ENCODE results near the gene UCP3. TPM values are rescaled to one million over a fixed set of nuclear protein-coding genes. Genes with fewer than 3 reads are reported as not detected.
A peak's percentile ranks its signal among the peaks of the same experiment; 100 is the strongest.

The UCP3 gene
- total and polyA plus RNA-seq, 10 of the 15 experiments (the other 5 are each of a cell fraction or from before 2014, with no cell fraction given): 0.02 to 1.9 (median 0.94) TPM

DNA sequence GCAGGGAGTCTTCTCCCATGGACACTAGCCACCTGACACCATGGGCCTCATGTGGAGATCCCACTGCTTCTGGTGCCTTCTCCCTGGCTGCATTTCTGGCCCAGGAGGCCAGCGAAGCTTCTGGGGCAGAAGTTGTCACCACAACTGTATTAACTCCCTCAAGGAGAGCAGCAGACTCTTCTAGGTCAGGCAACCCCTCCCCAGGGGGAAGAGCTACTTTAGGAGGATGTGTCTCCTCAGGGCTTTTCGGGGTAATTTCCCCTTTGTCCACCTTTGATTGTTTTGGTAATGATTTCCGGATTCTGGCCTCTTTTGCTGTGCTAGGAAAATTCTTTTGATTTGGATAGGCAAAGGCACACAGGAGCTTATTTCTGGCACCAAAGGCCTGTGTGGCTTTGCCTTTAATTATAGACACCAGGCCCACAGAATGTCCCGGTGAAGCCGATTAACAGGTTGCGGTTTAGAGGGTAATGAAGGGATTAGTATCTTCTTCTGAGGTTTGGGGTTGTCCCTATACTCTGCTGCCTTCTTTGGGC is 17.3 kb downstream of the UCP3 start:
- Histone ChIP-seq H3K4me2 (ENCODE audit: control insufficient read depth, insufficient read depth) (peak overlapping the region; percentile 57), H4K20me1 (ENCODE audit: control insufficient read depth, insufficient read depth) (no peaks in the 10 kb centered on the region), H2AFZ (ENCODE audit: control insufficient read depth, low read depth, low read length) (peak overlapping the region; percentile 75), H3K9me3 (replicated peaks; ENCODE audit: control insufficient read depth, insufficient read depth, low read length) (no peaks in the 10 kb centered on the region), H3K4me3 (no peak overlapping the region), H3K27me3 (replicated peaks in 1 of 2; ENCODE audit: control insufficient read depth in 2 of 2, insufficient read depth in 2 of 2, low read length in 1 of 2) (no peaks in the 10 kb centered on the region), H3K27ac (ENCODE audit: control insufficient read depth, insufficient read depth) (peak overlapping the region; percentile 29), H3K79me2 (ENCODE audit: control insufficient read depth, insufficient read depth, low read length) (no peaks in the 10 kb centered on the region), H3K9ac (ENCODE audit: control insufficient read depth, insufficient read depth, low read length) (peak overlapping the region; percentile 1), H3K4me1 (ENCODE audit: control insufficient read depth, insufficient read depth, low read length) (peaks cover 48% of the 10 kb centered on the region), H3K36me3 (ENCODE audit: control insufficient read depth in 2 of 2, insufficient read depth in 2 of 2, low read length in 1 of 2) (no peaks in the 10 kb centered on the region)
- BruUV-seq (replicated peaks): no TSS peak
- intact Hi-C loops (cut with micrococcal nuclease; ENCODE audit: unreplicated experiment) (loop anchor here (10.0 kb wide), 1 partner anchor 1823 kb away; the partner anchor contains the start of gene UVRAG), in situ Hi-C loops (cut with MboI) (no loop called here)
- ATAC-seq: peak; percentile 75
- ChIA-PET SMC1A (ENCODE audit: uncharacterized antibody, unreplicated experiment) (interaction anchor here (0.6 to 3.9 kb wide), 6 partner anchors 9 to 178 kb away, joined by 3 to 38 read pairs (median 4); partner anchors contain the start of gene UCP2), CTCF (interaction anchor here (0.8 to 1.6 kb wide), 7 partner anchors 12 to 170 kb away, joined by 3 to 9 read pairs (median 4); no protein-coding TSS in a partner anchor), RAD21 (ENCODE audit: unreplicated experiment) (interaction anchor here (0.8 to 4.1 kb wide), 4 partner anchors 10 to 114 kb away, joined by 3 to 47 read pairs (median 6); partner anchors contain the start of gene UCP2), POLR2A (interaction anchor here (1.0 to 3.5 kb wide), 3 partner anchors 11 to 30 kb away, joined by 3 to 41 read pairs (median 4); partner anchors contain the start of gene UCP2)
- peak; percentile 60 for DNase-seq (ENCODE audit: low read depth, low spot score)
- no peak for FAIRE-seq
- under 1% methylated on average over 6 of the region's 6 CpGs for WGBS (ENCODE audit: insufficient coverage, insufficient replicate concordance, low lambda C conversion rate, missing lambda C conversion rate)
- TF ChIP-seq, protein P1, sequence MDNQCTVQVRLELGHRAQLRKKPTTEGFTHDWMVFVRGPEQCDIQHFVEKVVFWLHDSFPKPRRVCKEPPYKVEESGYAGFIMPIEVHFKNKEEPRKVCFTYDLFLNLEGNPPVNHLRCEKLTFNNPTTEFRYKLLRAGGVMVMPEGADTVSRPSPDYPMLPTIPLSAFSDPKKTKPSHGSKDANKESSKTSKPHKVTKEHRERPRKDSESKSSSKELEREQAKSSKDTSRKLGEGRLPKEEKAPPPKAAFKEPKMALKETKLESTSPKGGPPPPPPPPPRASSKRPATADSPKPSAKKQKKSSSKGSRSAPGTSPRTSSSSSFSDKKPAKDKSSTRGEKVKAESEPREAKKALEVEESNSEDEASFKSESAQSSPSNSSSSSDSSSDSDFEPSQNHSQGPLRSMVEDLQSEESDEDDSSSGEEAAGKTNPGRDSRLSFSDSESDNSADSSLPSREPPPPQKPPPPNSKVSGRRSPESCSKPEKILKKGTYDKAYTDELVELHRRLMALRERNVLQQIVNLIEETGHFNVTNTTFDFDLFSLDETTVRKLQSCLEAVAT (IDR thresholded peaks at IDR 0.05): peak; percentile 82
- TF ChIP-seq MEF2A (IDR thresholded peaks at IDR 0.05; ENCODE audit: insufficient read depth, low read depth, low read length): 0 out of 2 replicates have a peak, but pooled peaks have one; percentile 17
- peak; percentile 78 to 81 for TF ChIP-seq IKZF2 (IDR thresholded peaks at IDR 0.05)
- peak; percentile 66 for TF ChIP-seq EED (IDR thresholded peaks at IDR 0.05; ENCODE audit: low read depth)
- TF ChIP-seq NFYA (IDR thresholded peaks at IDR 0.05; ENCODE audit: borderline replicate concordance, low read depth, low read length): no peak
- TF ChIP-seq TBL1XR1 (IDR thresholded peaks at IDR 0.05; ENCODE audit: low read depth, low read length): peak; percentile 54; the same call in 1 of the 2 replicates
- TF ChIP-seq BHLHE40 (IDR thresholded peaks at IDR 0.05; ENCODE audit: borderline replicate concordance in 1 of 2, low read depth in 2 of 2, low read length in 1 of 2): 0 out of 4 replicates have a peak, but pooled peaks of 1 of the 2 experiments have one; percentile 11
- TF ChIP-seq CBFB (IDR thresholded peaks at IDR 0.05; ENCODE audit: low read depth): peak; percentile 79; the same call in 1 of the 2 replicates
- TF ChIP-seq BCL11A (IDR thresholded peaks at IDR 0.05; ENCODE audit: low read depth, low read length): peak; percentile 72; the same call in 1 of the 2 replicates
- peak; percentile 73 for TF ChIP-seq NBN (IDR thresholded peaks at IDR 0.05)
- TF ChIP-seq RELB (IDR thresholded peaks at IDR 0.05; ENCODE audit: low read depth): peak; percentile 80; the same call in 1 of the 2 replicates
- no peak for TF ChIP-seq FOXM1 (IDR thresholded peaks at IDR 0.05; ENCODE audit: low read depth, low read length)
- TF ChIP-seq EGR1 (IDR thresholded peaks at IDR 0.05; ENCODE audit: borderline replicate concordance in 1 of 2, low read depth in 2 of 2, low read length in 2 of 2): no peak
- TF ChIP-seq SRF (IDR thresholded peaks at IDR 0.05; ENCODE audit: low read depth in 2 of 2, low read length in 2 of 2): peak in 1 of 2 experiments; percentile 71; a peak in 1 of 4 replicates
- peak; percentile 51; the same call in 1 of the 2 replicates for TF ChIP-seq ASH2L (IDR thresholded peaks at IDR 0.05; ENCODE audit: borderline replicate concordance, low read depth)
- peak; percentile 92 for TF ChIP-seq MTA2 (IDR thresholded peaks at IDR 0.05; ENCODE audit: low read depth)
- peak; percentile 93 for TF ChIP-seq RUNX3 (IDR thresholded peaks at IDR 0.05; ENCODE audit: low read length)
- TF ChIP-seq DPF2 (IDR thresholded peaks at IDR 0.05): peak; percentile 61; the same call in 1 of the 2 replicates
- no peak for TF ChIP-seq PAX5 (IDR thresholded peaks at IDR 0.05; ENCODE audit: borderline replicate concordance, low read depth, low read length)
- TF ChIP-seq NFIC (IDR thresholded peaks at IDR 0.05; ENCODE audit: low read depth, low read length): peak; percentile 62
- peak; percentile 41; the same call in 1 of the 2 replicates for TF ChIP-seq RAD51 (IDR thresholded peaks at IDR 0.05)
- peak; percentile 75 for TF ChIP-seq IKZF1 (conservative IDR thresholded peaks at IDR 0.05)
- TF ChIP-seq ZNF217 (IDR thresholded peaks at IDR 0.05): no peak

Measured in GM12878 (cell line).